Measurements from ENCODE around the gene ZNF830. TPM values are rescaled to one million over a fixed set of nuclear protein-coding genes. Genes with fewer than 3 reads are reported as not detected.

Gene ZNF830
- total RNA-seq, 1 donor from 2014 or later: 26.1 TPM

DNA sequence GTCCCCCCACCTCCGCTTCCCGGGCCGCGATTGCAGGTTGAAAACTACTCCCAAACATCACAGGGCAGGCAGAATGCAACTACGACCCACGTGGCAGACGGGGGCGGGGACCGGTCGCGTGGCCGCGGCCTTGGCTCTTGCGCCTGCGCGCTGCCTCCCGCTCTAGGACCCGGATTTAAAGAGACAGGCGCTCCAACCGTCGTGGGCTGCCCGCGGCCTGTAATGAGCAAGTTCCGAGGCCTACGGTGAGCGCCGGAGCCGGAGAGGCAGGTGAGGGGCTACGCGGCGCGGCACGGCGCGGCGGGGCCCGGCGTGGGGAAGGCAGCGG, 19.0 kb downstream of the ZNF830 start, which contains the start of gene LIG3:
Gene LIG3, plus strand, starts transcription at position 160 of the 328 bp plus-strand sequence. CDS start 2,494 bp downstream, outside the sequence.
- Histone ChIP-seq H3K27me3 (no peaks in the 10 kb centered on the region), H3K36me3 (no peaks in the 10 kb centered on the region), H3K4me2 (peak within 1 kb of the TSS; percentile 94), H3K4me3 (peak within 1 kb of the TSS; percentile 83), H3K79me2 (ENCODE audit: low read depth) (peaks cover 47% of the 10 kb centered on the region), H3K9me3 (ENCODE audit: low read depth) (no peaks in the 10 kb centered on the region), H3K27ac (peak within 1 kb of the TSS; percentile 83), H4K20me1 (ENCODE audit: low read depth) (peaks cover 11% of the 10 kb centered on the region), H3K9ac (peak within 1 kb of the TSS; percentile 86), H3K4me1 (peaks cover 18% of the 10 kb centered on the region), H2AFZ (replicated peaks) (peak within 1 kb of the TSS; percentile 85), H3F3A (ENCODE audit: low read depth) (peaks cover 9% of the 10 kb centered on the region)
- H3K36me3 Mint-ChIP-seq: peaks cover 13% of the 10 kb centered on the region
- DNase-seq (ENCODE audit: low spot score): peak; percentile 96
- TF ChIP-seq EZH2 (IDR thresholded peaks at IDR 0.05) (no peak), EZH2phosphoT487 (IDR thresholded peaks at IDR 0.05) (no peak)
- TF ChIP-seq, protein P1, sequence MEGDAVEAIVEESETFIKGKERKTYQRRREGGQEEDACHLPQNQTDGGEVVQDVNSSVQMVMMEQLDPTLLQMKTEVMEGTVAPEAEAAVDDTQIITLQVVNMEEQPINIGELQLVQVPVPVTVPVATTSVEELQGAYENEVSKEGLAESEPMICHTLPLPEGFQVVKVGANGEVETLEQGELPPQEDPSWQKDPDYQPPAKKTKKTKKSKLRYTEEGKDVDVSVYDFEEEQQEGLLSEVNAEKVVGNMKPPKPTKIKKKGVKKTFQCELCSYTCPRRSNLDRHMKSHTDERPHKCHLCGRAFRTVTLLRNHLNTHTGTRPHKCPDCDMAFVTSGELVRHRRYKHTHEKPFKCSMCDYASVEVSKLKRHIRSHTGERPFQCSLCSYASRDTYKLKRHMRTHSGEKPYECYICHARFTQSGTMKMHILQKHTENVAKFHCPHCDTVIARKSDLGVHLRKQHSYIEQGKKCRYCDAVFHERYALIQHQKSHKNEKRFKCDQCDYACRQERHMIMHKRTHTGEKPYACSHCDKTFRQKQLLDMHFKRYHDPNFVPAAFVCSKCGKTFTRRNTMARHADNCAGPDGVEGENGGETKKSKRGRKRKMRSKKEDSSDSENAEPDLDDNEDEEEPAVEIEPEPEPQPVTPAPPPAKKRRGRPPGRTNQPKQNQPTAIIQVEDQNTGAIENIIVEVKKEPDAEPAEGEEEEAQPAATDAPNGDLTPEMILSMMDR (IDR thresholded peaks at IDR 0.05): no peak
- peak within 1 kb of the TSS; percentile 99 for H3K4me3 Mint-ChIP-seq
- peak within 1 kb of the TSS; percentile 99 for H3K27ac Mint-ChIP-seq
- no peaks in the 10 kb centered on the region for H3K27me3 Mint-ChIP-seq (ENCODE audit: insufficient read depth, low read depth)
- H3K9me3 Mint-ChIP-seq: no peaks in the 10 kb centered on the region
- H3K4me1 Mint-ChIP-seq: peaks cover 41% of the 10 kb centered on the region

DNA sequence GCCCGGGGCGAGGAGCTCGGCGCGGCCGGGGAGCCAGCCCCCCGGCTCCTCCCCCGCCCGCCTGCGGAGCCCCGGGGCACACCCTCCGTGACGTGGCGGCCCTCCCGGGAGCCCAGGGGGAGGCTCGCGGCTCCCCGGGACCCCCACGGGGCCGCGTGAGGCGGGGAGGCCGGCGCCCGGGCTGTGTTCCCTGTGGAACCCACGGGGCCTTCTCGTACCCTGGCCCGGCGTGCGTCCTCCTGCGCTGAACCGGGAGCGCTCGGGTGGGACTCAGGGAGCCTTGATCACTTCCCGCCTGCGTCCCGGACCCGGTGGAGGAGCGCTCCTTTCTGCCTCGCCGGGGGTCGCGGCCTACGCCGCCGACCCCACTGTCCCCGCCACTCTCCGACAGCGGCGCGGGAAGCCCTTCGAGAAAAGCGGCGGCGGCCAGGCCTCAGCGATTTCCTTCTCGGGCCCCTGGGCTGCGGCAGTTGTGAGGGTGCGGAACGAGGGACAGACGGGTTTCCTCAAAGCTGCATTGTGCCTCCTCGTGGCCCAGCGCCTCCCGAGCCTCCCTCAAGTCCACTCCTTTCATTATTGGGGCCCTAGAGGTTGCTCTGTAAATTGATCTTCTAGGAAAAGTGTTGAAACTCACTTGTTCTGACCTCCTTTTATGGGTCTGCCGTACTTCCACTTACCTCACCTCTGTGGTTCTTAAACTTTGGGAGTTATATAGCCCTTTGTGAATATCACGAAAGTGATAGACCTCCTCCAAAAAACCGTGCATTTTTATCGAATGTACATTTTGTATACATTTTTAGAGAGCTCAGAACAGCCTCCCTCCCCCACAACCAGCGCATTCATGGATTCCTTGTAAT, 19.6 kb downstream of the ZNF830 start:
- peaks cover 18% of the 10 kb centered on the region for H3K4me1 ChIP-seq
- DNase-seq (ENCODE audit: low spot score): peak; percentile 82
- H3K9me3 Mint-ChIP-seq: no peaks in the 10 kb centered on the region
- peak overlapping the region; percentile 99 for H3K27ac Mint-ChIP-seq
- peaks cover 15% of the 10 kb centered on the region for H3K36me3 Mint-ChIP-seq
- H3K4me1 Mint-ChIP-seq: peaks cover 41% of the 10 kb centered on the region
- TF ChIP-seq, protein P1 (IDR thresholded peaks at IDR 0.05): peak; percentile 49
- no peak for TF ChIP-seq EZH2 (IDR thresholded peaks at IDR 0.05)
- peak overlapping the region; percentile 85 for H2AFZ ChIP-seq (replicated peaks)
- peaks cover 53% of the 10 kb centered on the region for H3K79me2 ChIP-seq (ENCODE audit: low read depth)
- H3K27ac ChIP-seq: peak overlapping the region; percentile 83
- H3K9me3 ChIP-seq (ENCODE audit: low read depth): no peaks in the 10 kb centered on the region
- no peaks in the 10 kb centered on the region for H3K27me3 ChIP-seq
- no peaks in the 10 kb centered on the region for H3K36me3 ChIP-seq
- peak overlapping the region; percentile 99 for H3K4me3 Mint-ChIP-seq
- no peaks in the 10 kb centered on the region for H3K27me3 Mint-ChIP-seq (ENCODE audit: insufficient read depth, low read depth)
- peaks cover 9% of the 10 kb centered on the region for H3F3A ChIP-seq (ENCODE audit: low read depth)
- H3K4me2 ChIP-seq: peak overlapping the region; percentile 94
- H3K9ac ChIP-seq: peak overlapping the region; percentile 86
- H3K4me3 ChIP-seq: peak overlapping the region; percentile 83
- H4K20me1 ChIP-seq (ENCODE audit: low read depth): peaks cover 13% of the 10 kb centered on the region

DNA sequence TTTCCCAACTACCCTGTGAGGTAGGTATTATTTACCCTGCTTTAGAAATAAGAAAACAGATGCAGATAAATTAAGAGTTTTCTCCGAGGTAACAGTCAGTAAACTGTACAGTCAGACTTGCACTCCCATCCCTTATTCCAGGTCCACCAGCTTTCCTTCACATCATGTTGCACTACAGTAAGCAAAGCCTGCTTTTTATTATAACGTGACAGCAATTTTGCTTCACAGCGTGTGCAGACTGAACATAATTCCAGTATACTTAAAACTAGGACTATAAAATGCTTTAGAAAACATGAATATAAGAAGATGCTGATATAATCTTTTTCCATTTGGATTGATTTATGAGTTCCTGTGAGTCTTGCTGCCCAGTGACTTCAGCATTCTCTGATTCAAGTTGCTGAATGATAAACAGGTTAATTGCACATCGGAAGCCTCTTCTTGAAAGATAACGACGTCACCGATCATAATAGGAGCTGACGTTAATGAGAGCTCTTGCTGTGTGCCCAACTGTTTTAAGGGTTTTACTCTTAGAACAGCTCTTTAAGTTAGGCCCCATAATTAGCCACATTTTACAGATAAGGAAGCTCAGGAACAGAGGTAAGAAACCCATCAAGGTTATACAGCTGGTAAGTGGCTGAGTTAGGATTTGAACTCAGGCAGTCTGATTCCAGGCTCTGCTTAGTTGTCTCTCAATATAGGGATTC, 20.4 kb downstream of the ZNF830 start:
- TF ChIP-seq EZH2phosphoT487 (IDR thresholded peaks at IDR 0.05) (no peak), EZH2 (IDR thresholded peaks at IDR 0.05) (no peak)
- TF ChIP-seq, protein P1 (IDR thresholded peaks at IDR 0.05): no peak
- Mint-ChIP-seq H3K27ac (peak overlapping the region; percentile 99), H3K9me3 (no peaks in the 10 kb centered on the region), H3K27me3 (ENCODE audit: insufficient read depth, low read depth) (no peaks in the 10 kb centered on the region), H3K36me3 (peaks cover 21% of the 10 kb centered on the region), H3K4me3 (peak overlapping the region; percentile 99), H3K4me1 (peaks cover 41% of the 10 kb centered on the region)
- no peak overlapping the region for H3K27ac ChIP-seq
- H3K4me3 ChIP-seq: peak overlapping the region; percentile 83
- H3K4me2 ChIP-seq: peak overlapping the region; percentile 94
- peaks cover 9% of the 10 kb centered on the region for H3F3A ChIP-seq (ENCODE audit: low read depth)
- peaks cover 61% of the 10 kb centered on the region for H3K79me2 ChIP-seq (ENCODE audit: low read depth)
- no peaks in the 10 kb centered on the region for H3K27me3 ChIP-seq
- peak overlapping the region; percentile 86 for H3K9ac ChIP-seq
- DNase-seq (ENCODE audit: low spot score): peak; percentile 38
- peaks cover 2% of the 10 kb centered on the region for H3K36me3 ChIP-seq
- H2AFZ ChIP-seq (replicated peaks): no peak overlapping the region
- peaks cover 18% of the 10 kb centered on the region for H3K4me1 ChIP-seq
- no peaks in the 10 kb centered on the region for H3K9me3 ChIP-seq (ENCODE audit: low read depth)
- peaks cover 21% of the 10 kb centered on the region for H4K20me1 ChIP-seq (ENCODE audit: low read depth)
